ENCODE data around the gene LYRM1.
"Not testable (repeated sequence)": the region's sequence is repeated elsewhere in the genome, so short reads cannot be mapped to it uniquely, and the experiment has no call there.

LYRM1 gene

DNA sequence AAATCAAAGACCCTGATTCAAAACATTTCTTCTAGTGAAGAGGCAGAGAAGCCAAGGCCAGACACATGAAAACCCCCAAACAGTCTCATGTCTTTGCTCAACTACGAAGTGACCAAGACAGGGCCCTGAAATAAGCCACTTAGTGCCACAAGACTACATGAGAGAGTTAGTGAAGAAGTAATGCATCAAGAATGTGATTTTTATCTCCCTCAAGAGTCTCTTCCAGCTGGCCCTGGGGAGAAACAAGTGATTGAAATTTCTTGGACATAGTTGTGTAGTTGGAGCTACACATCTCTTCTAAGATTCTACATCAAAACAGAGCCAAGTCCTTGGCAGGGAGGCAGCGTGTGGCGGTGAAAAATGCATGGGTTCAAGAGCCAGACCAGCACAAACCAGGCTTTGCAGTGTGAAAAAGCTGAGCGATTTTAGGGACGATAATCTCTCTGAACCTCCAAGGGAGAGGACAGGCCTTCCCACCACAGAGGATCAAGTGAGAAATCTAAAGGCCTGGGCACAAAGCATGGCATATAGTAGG lies 30.6 kb downstream of the LYRM1 start:
- no peak for DNase-seq (ENCODE audit: low read depth in 2 of 3, low spot score in 1 of 3)

DNA sequence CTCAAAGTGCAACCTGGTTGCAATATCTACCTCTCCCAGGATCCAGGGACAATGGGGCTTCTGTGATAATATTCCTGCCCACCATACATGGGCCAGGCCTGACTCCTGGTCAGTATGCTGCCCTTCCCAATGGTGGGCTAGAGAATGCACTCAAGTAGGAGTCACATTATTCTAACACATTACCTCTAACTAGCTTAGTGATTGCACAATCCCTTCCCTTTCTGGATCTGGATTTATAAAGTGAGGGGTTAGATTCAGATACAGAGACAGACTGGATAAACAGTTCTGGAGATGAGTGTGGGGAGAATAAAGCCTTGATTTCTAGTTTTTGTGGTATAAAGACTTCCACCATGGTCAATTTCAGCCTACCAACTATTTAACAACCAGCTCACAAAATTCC lies 33.0 kb downstream of the LYRM1 start:
- DNase-seq (ENCODE audit: low read depth in 2 of 3, low spot score in 1 of 3): no peak

DNA sequence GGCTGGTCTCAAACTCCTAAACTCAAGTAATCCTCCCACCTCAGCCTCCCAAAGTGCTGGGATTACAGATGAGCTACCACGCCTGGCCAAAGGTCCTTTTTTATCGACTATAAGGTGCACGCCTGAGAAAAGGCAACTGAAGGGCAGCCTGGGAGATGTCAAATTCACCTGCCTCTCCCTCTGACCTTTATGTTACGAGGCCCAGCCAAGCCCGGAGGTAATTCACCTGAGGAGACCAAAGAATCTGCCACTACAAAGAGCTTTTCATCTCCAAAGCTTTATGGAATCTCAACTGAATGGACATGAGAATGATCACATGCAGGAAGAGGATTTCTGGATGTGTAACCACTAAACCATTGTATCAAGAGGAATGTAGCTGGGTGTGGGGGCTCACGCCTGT lies 37.2 kb downstream of the LYRM1 start:
- DNase-seq (ENCODE audit: low read depth in 2 of 3, low spot score in 1 of 3): no peak

DNA sequence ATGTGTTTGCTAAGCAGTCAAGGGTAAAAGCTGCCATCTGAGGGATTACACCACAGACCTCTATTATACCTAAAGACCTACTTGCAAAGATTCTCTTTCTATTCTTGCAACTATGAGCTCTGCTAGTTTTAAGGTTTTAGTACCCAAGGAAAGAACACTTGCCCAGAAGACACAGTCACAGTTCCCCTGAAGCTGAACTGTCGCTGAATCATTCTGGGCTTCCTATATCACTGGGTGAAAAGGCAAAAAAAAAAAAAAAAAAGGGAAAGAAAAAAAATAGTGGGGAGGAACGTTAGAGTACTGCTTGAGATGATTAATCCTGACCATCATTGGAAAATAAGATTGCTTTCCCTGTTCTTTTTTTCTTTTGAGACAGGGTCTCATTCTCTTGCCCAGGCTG lies 37.9 kb downstream of the LYRM1 start:
- no peak for DNase-seq (ENCODE audit: low read depth in 2 of 3, low spot score in 1 of 3)

DNA sequence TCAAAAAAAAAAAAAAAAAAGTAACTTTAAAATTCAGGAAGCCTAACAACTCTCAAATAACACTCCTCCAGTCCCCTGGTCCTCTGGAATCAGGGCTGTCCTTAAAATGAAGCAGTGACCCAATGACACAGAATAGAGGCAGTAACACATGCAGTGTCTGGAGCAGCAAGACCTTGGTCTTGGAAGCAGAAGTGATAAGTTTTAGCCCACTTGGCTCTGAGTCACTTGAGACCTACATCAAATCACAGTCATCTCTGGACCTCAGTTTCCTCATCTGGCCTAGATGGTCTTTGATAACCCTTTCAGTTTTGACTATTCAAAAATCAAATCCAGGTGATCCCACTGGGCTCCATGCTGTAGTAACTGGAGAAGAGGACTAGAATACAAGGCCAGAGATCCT lies 39.0 kb downstream of the LYRM1 start:
- DNase-seq (ENCODE audit: low read depth in 2 of 3, low spot score in 1 of 3): no peak

DNA sequence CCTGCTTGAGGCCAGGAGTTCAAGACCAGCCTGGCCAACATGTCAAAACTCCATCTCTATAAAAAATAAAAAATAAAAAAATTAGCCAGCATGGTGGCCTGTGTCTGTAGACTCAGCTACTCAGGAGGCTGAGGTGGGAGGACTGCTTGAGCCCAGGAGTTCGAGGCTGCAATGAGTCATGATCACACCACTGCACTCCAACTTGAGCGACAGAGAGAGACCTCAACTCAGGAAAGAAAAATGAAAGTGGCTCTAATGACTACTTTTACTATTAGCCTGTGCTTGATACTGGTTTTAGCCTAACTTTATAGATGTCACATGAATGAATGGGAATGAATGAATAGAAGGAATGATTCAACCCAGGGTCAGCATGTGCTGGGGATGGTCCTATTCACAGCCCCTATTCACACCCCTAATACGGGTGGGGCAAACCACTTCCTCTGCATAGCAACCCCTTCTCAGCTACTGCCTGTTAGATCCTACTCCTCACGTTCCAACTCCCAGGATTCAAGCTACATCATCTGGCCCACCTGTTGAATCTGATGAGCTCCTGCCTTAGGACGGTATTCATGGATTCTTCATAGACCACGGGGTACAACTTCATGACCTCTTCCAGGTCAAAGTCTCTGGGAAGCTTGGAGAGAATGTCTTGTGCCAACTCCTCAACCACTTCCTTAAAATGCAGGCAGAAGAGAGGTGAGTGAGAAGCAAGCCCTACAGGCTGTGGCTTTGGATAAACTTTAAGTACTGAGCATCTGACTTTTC lies 40.5 kb downstream of the LYRM1 start:
- DNase-seq (ENCODE audit: low read depth in 2 of 3, low spot score in 1 of 3): no peak

DNA sequence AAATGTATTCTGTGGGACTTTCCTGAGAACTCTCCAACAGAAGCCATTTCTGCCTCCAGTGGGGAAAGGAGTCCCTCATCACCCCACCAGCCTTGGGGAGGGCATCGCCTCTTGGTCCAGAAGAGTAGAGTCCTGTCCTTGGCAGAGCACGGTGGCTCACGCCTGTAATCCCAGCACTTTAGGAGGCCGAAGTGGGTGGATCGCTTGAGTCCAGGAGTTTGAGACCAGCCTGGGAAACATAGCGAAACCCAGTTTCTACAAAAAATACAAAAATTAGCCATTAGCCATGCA lies 41.0 kb downstream of the LYRM1 start:
- no peak for DNase-seq (ENCODE audit: low read depth in 2 of 3, low spot score in 1 of 3)

DNA sequence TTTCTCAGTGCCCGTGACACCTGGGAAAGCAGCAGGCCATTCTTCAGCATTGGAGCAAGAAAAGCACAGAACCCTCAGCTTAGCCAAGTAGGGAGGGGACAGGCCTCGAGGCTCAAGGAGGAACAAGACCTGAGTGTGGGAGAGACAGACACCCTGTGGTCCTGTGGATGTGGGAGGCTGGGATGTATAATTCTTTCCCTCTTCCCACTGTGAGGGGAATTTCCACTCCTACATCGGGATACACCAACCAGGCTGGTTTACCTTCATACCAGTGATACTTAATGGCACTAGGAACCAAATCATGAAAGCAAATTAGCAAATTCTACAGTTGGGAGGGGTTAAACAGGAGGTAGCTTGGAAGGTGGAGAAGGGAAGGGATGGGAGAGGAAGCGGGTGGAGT lies 41.7 kb downstream of the LYRM1 start:
- no peak for DNase-seq (ENCODE audit: low read depth in 2 of 3, low spot score in 1 of 3)

DNA sequence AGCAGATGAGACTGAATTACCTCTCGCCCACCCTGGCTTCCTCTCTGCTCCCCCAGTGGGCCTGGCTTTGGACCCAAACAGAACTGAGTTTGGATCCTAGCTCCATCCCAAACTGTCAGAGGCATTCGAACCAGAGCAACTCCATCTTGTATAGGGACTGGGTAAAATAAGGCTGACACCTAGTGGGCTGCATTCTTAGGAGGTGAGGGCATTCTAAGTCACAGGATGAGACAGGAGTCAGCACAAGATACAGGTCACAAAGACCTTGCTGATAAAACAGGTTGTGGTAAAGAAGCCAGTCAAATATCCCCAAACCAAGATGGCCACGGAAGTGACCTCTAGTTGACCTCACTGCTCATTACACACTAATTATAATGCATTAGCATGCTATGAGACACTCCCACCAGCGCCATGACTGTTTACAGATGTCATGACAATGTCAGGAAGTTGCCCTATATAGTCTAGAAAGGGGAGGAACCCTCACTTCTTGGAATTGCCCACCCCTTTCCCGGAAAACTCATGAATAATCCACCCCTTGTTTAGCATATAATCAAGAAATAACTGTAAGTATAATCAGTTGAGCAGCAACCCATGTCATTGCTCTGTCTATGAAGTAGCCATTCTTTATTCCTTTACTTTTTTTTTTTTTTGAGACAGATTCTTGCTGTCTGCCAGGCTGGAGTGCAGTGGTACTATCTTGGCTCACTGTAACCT lies 44.4 kb downstream of the LYRM1 start:
- peak; percentile 32 to 64 (median 52) for DNase-seq (ENCODE audit: low read depth in 2 of 3, low spot score in 1 of 3)

DNA sequence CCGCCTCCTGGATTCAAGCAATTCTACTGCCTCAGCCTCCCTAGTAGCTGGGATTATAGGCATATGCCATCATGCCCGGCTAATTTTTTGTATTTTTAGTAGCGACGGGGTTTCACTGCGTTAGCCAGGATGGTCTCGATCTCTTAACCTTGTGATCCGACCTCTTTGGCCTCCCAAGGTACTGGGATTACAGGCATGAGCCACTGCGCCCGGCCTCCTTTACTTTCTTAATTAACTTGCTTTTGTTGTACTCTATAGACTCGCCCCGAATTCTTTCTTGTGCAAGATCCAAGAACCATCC lies 45.0 kb downstream of the LYRM1 start:
- DNase-seq (ENCODE audit: low read depth in 2 of 3, low spot score in 1 of 3): not testable (repeated sequence)

DNA sequence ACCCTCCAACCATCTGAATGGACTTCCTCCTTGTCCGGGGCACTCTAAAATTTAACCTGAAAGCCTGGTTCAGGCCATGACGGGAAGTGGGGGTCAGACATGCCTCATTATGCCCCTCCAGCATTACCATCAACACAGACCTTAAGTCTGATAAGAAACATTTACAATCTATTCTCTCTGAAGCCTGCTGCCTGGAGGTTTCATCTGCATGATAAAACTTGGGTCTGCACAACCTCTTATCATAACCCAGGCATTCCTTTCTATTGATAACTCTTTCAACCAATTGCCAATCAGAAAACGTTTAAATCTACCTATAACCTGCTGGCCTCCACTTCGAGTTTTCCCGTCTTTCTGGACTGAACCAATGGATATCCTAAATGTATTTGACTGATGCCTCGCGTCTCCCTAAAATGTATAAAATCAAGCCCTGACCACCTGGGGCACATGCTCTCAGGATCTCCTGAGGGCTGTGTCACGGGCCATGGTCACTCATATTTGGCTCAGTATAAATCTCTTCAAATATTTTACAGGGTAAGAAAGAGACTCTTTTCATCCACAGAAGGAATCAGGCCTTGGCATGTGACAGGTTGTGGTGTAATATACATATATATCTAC lies 45.6 kb downstream of the LYRM1 start:
- no peak for DNase-seq (ENCODE audit: low read depth in 2 of 3, low spot score in 1 of 3)

DNA sequence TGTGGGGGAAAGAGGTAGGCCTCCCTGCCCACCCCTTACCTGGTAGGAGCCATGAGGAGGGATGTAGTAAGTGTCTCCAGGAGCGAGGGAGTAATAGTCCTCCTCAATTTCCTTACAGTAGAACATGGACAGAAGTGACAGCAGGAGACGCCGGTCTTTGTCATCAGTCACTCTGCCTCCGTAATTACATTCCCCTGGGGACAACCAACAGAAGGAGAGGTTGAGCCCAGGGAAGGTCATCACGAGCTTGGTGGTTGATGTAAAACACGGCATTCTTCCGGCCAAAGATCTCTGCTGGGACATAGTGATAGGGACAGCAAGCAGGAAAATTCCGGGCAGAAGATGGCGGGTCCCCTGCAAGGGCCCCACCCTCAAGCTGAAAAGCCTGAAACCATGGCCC lies 47.9 kb downstream of the LYRM1 start:
- DNase-seq (ENCODE audit: low read depth in 2 of 3, low spot score in 1 of 3): no peak

DNA sequence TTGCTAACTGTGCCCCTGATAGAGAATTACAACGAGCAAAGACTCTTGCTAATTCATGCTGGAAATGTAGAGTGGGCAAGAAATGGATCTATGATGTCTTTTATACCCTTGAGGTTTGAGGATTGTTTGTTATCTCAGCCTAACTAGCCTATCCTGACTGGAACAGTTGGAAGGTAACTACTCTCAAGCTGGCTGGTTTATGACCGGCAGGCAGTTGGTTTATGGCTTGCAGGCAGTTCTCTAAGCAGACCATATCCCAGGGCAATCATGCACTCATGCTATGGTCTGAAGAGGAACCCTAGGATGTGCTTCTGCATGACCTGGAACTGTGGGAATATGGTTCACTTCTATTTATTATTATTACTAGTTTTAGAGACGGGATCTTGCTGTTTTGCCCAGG lies 49.1 kb downstream of the LYRM1 start:
- DNase-seq (ENCODE audit: low read depth in 2 of 3, low spot score in 1 of 3): no peak

DNA sequence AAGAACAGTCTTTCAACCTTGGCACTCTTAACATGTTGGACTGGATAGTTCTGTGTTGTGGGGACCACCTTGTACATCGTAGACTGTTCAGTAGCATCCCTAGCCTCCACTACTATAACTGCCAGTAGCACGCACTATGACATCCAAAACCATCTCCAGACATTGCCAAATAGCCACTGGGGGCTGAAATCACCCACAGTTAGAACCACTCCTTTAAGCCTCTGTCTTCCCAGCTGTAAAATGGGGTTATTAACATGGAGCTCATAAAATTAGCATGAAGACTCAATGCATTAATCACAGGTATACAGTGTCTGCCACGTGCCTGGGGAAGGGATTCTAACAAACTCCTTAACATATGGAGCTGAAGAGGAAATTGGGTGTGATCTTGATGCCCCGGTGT lies 49.7 kb downstream of the LYRM1 start:
- DNase-seq (ENCODE audit: low read depth in 2 of 3, low spot score in 1 of 3): no peak

DNA sequence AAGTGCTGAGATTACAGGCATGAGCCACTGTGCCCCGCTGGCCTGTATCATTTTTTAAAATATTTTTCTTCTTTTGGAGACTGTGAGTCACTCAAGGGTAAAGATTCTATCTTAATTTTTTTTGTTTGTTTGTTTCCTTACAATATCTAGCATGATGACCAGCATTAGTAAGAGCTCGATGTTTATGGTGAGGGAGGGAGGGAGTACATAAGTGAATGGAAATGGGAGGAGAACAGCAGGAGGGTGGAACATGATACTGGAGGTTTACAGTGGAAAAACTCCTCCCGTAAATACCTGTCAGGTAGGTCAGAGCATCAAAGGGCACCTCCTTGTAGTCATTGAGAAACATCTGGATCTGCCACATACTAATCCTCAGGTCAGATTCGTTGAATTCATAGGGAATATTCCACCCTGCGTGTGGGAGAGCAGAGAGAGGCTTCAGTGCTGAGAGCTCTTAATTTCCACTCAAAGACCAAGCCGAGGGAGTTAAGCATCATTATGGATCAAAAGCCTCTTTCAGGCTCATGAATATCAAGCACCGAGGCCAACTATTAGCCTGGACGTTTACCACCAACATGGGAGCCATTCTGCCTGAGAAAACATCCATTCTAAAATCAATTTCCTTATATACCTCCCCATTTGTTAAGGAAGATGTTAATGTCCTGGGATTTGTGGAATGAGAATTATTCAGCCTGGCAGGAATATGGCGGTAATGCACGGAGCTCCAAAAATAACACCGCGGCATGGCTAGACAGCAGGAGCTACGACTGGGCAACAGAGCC lies 51.8 kb downstream of the LYRM1 start:
- no peak for DNase-seq (ENCODE audit: low read depth in 2 of 3, low spot score in 1 of 3)

DNA sequence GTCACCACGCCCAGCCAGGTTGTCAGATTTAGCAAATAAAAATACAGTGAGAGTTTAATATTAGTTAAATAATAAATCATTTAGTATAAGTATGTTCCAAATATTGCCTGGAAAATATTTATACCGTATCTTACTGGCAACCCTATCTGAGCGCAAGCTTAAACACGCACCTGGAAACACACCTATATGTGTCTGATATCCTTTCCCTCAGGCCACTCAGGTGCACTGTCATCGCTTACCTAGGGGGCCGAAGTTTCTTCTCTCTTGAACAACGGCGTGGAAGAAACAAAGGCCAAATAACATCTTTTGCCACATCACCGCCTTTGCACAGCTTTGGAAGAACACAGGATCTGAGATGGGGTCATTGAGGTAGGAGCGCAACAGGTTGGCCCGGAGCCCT lies 54.0 kb downstream of the LYRM1 start:
- DNase-seq (ENCODE audit: low read depth in 2 of 3, low spot score in 1 of 3): no peak

DNA sequence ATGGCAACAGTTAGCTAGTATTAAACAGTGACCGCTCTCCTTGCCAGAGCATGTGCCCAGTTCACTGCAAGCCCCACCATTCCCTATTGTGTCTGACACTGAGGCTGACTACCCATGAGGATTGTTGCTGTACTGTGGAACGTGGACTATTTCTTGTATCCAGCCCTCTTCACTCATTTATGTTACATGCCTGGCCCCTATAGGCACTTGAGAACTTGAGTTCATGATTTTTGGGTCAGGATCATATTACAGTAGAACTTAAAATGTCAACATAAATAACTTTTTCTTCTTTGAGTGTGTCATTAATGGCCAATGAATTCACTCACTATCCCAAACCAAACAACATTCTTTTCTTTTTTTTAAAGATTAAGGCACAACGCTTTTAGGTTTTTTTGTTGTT lies 55.7 kb downstream of the LYRM1 start:
- DNase-seq (ENCODE audit: low read depth in 2 of 3, low spot score in 1 of 3): no peak

DNA sequence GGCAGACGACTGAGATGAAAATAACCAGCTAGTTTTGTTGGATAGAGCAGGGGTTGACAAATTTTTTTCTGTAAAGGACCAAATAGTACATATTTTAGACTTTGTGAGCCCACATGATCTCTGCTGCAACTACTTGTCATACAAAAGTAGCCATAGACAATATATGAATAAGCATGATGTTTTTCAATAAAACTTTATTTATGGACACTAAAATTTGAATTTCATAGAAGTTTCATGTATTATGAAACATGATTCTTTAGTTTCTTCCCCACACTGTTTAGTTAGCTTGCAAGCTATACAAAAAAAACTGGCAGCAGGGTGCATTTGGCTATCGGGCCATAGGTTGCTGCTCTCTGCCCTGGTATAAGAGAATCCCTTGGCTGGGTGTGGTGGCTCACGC lies 56.6 kb downstream of the LYRM1 start:
- DNase-seq (ENCODE audit: low read depth in 2 of 3, low spot score in 1 of 3): no peak

DNA sequence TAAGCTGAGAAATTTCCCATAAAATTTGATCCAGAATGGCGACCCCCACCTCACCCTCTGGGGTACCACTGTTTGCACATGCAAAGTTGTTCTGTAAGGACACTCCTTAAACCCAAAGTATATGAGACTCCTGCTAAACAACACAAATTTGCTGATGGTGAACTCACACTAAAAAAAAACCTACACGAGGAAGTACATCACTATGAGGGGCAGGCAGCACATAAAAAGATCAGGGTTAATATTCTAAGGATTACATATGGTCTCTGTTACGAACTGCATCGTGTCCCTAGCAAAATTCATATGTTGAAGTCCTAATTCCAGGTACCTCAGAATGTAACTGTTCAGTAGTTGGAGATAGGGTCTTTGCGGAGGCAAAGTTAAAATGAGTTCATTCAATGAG lies 60.3 kb downstream of the LYRM1 start:
- no peak for DNase-seq (ENCODE audit: low read depth in 2 of 3, low spot score in 1 of 3)

DNA sequence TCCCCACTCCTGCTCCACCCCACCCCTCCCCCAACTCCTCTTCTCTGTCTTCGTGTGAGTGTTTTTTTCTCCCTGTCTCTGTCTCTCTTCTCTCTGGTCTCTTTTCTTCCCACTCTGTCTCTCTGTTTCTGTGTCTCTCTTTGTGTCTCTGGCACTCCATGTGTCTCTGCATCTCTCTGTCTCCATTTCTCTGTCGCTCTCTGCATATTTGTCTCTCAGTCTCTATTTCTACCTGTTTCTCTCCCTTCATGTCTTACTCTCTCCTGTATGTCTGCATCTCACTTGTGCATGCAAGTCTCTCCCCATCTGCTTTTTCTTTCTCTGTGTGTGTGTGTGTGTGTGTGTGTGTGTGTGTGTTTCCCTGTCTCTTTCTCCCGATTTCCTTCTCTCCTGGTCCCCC lies 68.2 kb downstream of the LYRM1 start:
- no peak for DNase-seq (ENCODE audit: low read depth in 2 of 3, low spot score in 1 of 3)

DNA sequence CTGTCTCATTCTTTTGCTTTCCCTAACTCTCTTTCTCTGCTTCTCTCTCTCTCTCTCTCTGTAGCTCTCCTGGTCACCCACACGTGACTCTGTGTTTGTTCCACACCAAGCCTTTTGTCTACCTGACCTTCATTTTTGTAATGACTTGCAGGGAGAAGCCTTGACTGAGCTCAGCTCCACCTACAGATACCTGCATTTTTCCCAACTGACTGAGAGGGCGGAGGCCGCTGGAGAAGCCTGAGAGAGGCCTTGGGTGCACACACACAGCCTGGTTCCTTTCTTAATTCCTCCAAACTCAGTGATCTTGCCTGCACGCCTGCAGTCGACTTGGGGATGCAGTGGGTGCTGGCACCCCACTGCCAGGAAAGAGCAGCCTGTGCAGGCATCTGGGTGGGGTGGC lies 68.8 kb downstream of the LYRM1 start:
- DNase-seq (ENCODE audit: low read depth in 2 of 3, low spot score in 1 of 3): no peak

DNA sequence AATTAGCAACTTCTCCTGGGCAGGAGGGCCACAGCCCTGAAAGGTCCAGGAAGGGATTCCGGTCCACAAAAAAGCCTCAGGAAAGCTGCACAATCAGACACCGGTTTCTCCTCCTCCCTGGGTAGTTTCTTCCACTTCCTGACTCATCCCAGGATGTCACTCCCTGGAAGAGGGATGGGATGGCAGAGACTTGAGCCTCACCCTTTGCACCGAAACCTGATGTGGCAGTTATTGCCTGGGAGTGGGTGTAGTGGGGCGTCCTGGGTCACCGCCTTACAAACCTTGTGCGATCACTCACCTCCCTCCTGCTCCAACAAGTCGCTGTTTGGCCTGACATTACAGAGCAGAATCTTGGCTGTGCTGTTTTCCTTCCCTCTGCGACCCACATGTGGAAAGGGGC lies 70.8 kb downstream of the LYRM1 start:
- no peak for DNase-seq (ENCODE audit: low read depth in 2 of 3, low spot score in 1 of 3)
